Middle frontal gyrus (tissue), 1 donor: ENCODE data around the gene OTOP2.
A peak's percentile ranks its signal among the peaks of the same experiment; 100 is the strongest.
"Not testable (repeated sequence)": the region's sequence is repeated elsewhere in the genome, so short reads cannot be mapped to it uniquely, and the experiment has no call there.

Source experiments
- DNase-seq: peaks from one replicate; pipeline ENCODE4 v3.0.0-alpha.2; 2015; ENCODE audit warnings: low spot score; ENCODE audit errors: extremely low spot score

The OTOP2 gene

GRCh38 chr17:74951680-74952421, 27.8 kb downstream of the OTOP2 start:
- no peak for DNase-seq

- no peak for DNase-seq
Measured at GRCh38 chr17:74952431-74953133, 28.5 kb downstream of the OTOP2 start.

GRCh38 chr17:74953134-74953687, 29.1 kb downstream of the OTOP2 start:
- no peak for DNase-seq

- no peak for DNase-seq
Measured at GRCh38 chr17:74954115-74954514, 30.0 kb downstream of the OTOP2 start.

- DNase-seq, result no peak
Measured at GRCh38 chr17:74954665-74955421, 30.8 kb downstream of the OTOP2 start.

- no peak for DNase-seq
Measured at GRCh38 chr17:74956093-74956492, 32.0 kb downstream of the OTOP2 start.

- no peak for DNase-seq
Measured at GRCh38 chr17:74957935-74958740, 34.1 kb downstream of the OTOP2 start.

- no peak for DNase-seq
Measured at GRCh38 chr17:74959826-74960515, 35.9 kb downstream of the OTOP2 start.

- no peak for DNase-seq
Measured at GRCh38 chr17:74960570-74961342, 36.7 kb downstream of the OTOP2 start.

GRCh38 chr17:74961657-74962350, 37.7 kb downstream of the OTOP2 start:
- peak; percentile 65 for DNase-seq

GRCh38 chr17:74962622-74963394, 38.7 kb downstream of the OTOP2 start:
- peak; percentile 13 for DNase-seq

- no peak for DNase-seq
Measured at GRCh38 chr17:74963656-74964055, 39.6 kb downstream of the OTOP2 start.

- no peak for DNase-seq
Measured at GRCh38 chr17:74964246-74964761, 40.2 kb downstream of the OTOP2 start.

GRCh38 chr17:74964988-74965622, 41.0 kb downstream of the OTOP2 start:
- DNase-seq, result no peak

- DNase-seq, result no peak
Measured at GRCh38 chr17:74968361-74968780, 44.3 kb downstream of the OTOP2 start.

- DNase-seq, result not testable (repeated sequence)
Measured at GRCh38 chr17:74969501-74969900, 45.4 kb downstream of the OTOP2 start.

- no peak for DNase-seq
Measured at GRCh38 chr17:74970395-74970794, 46.3 kb downstream of the OTOP2 start.
